ENCODE results near the gene INPP5A.

INPP5A gene

GRCh38 chr10:132724446-132724845 is 186.9 kb downstream of the INPP5A start:
- WGBS (ENCODE audit: extremely low coverage, insufficient coverage, insufficient read length) = no CpG with 5 or more reads among the region's 9 CpGs
- H3K27ac ChIP-seq (ENCODE audit: low read depth, low read length) = no peak overlapping the region
- H3K9ac ChIP-seq (ENCODE audit: low read length) = no peak overlapping the region
- no peak overlapping the region for H3K14ac ChIP-seq (ENCODE audit: low read length)
- H3K9me3 ChIP-seq (ENCODE audit: insufficient read depth, low read depth, low read length) = peaks cover 7% of the 10 kb centered on the region
- no peak overlapping the region for H2BK5ac ChIP-seq (ENCODE audit: low read depth, low read length, poor library complexity)
- no peaks in the 10 kb centered on the region for H3K27me3 ChIP-seq (ENCODE audit: insufficient read depth, low read length)
- H3K36me3 ChIP-seq (ENCODE audit: control insufficient read depth in 1 of 2, insufficient read depth in 2 of 2, low read length in 2 of 2) = peaks cover 15 to 18% of the 10 kb centered on the region in 2 experiments
- H4K8ac ChIP-seq (ENCODE audit: low read depth, low read length) = no peak overlapping the region
- no peak overlapping the region for H3K4me2 ChIP-seq (ENCODE audit: low read length)
- no peak overlapping the region for H4K12ac ChIP-seq (ENCODE audit: low read depth, low read length)
- H3K4ac ChIP-seq (ENCODE audit: low read depth, low read length) = no peak overlapping the region
- H2BK12ac ChIP-seq (ENCODE audit: low read length) = no peak overlapping the region
- H2AFZ ChIP-seq (ENCODE audit: insufficient read depth, low read length, poor library complexity) = no peak overlapping the region
- no peak overlapping the region for H3K4me3 ChIP-seq (ENCODE audit: low read depth, low read length)
- H4K91ac ChIP-seq (ENCODE audit: low read depth, low read length) = no peak overlapping the region
- DNase-seq = no peak
- no peak overlapping the region for H3K23ac ChIP-seq (ENCODE audit: low read length)
- H3K18ac ChIP-seq (ENCODE audit: low read length) = no peak overlapping the region
- H2BK120ac ChIP-seq (ENCODE audit: insufficient read depth, low read length, poor library complexity) = no peak overlapping the region
- no peaks in the 10 kb centered on the region for H3K79me1 ChIP-seq (ENCODE audit: low read length)
- no peak overlapping the region for H2AK5ac ChIP-seq (ENCODE audit: low read length)
- no peaks in the 10 kb centered on the region for H3K79me2 ChIP-seq (ENCODE audit: control insufficient read depth, insufficient read depth, low read length, poor library complexity)
- H3K4me1 ChIP-seq (ENCODE audit: control insufficient read depth in 1 of 2, insufficient read depth in 2 of 2, low read length in 2 of 2) = peaks cover 0 to 4% of the 10 kb centered on the region in 2 experiments

- no peaks in the 10 kb centered on the region for H3K79me1 ChIP-seq (ENCODE audit: low read length)
- no peak overlapping the region for H3K4me3 ChIP-seq (ENCODE audit: low read depth, low read length)
- H2BK120ac ChIP-seq (ENCODE audit: insufficient read depth, low read length, poor library complexity) = no peak overlapping the region
- no peak overlapping the region for H3K9ac ChIP-seq (ENCODE audit: low read length)
- H3K4me2 ChIP-seq (ENCODE audit: low read length) = no peak overlapping the region
- H3K14ac ChIP-seq (ENCODE audit: low read length) = no peak overlapping the region
- H2BK5ac ChIP-seq (ENCODE audit: low read depth, low read length, poor library complexity) = no peak overlapping the region
- H3K27ac ChIP-seq (ENCODE audit: low read depth, low read length) = no peak overlapping the region
- H2AK5ac ChIP-seq (ENCODE audit: low read length) = no peak overlapping the region
- H3K23ac ChIP-seq (ENCODE audit: low read length) = no peak overlapping the region
- no CpG with 5 or more reads among the region's 16 CpGs for WGBS (ENCODE audit: extremely low coverage, insufficient coverage, insufficient read length)
- DNase-seq = no peak
- no peak overlapping the region for H4K12ac ChIP-seq (ENCODE audit: low read depth, low read length)
- no peak overlapping the region for H3K4ac ChIP-seq (ENCODE audit: low read depth, low read length)
- H3K18ac ChIP-seq (ENCODE audit: low read length) = no peak overlapping the region
- no peak overlapping the region for H4K8ac ChIP-seq (ENCODE audit: low read depth, low read length)
- H3K4me1 ChIP-seq (ENCODE audit: control insufficient read depth in 1 of 2, insufficient read depth in 2 of 2, low read length in 2 of 2) = peaks cover 0 to 4% of the 10 kb centered on the region in 2 experiments
- H3K36me3 ChIP-seq (ENCODE audit: control insufficient read depth in 1 of 2, insufficient read depth in 2 of 2, low read length in 2 of 2) = peaks cover 15 to 18% of the 10 kb centered on the region in 2 experiments
- no peak overlapping the region for H4K91ac ChIP-seq (ENCODE audit: low read depth, low read length)
- H2AFZ ChIP-seq (ENCODE audit: insufficient read depth, low read length, poor library complexity) = no peak overlapping the region
- H2BK12ac ChIP-seq (ENCODE audit: low read length) = no peak overlapping the region
- H3K27me3 ChIP-seq (ENCODE audit: insufficient read depth, low read length) = no peaks in the 10 kb centered on the region
- H3K9me3 ChIP-seq (ENCODE audit: insufficient read depth, low read depth, low read length) = peaks cover 7% of the 10 kb centered on the region
- no peaks in the 10 kb centered on the region for H3K79me2 ChIP-seq (ENCODE audit: control insufficient read depth, insufficient read depth, low read length, poor library complexity)
Measured at GRCh38 chr10:132725202-132725601, 187.6 kb downstream of the INPP5A start.

GRCh38 chr10:132726194-132726593 is 188.6 kb downstream of the INPP5A start:
- WGBS (ENCODE audit: extremely low coverage, insufficient coverage, insufficient read length) = no CpG with 5 or more reads among the region's 21 CpGs
- no peak overlapping the region for H2AK5ac ChIP-seq (ENCODE audit: low read length)

GRCh38 chr10:132726951-132727350 is 189.4 kb downstream of the INPP5A start:
- Histone ChIP-seq H3K27ac (ENCODE audit: low read depth, low read length) (no peak overlapping the region), H2AFZ (ENCODE audit: insufficient read depth, low read length, poor library complexity) (no peak overlapping the region), H3K4me2 (ENCODE audit: low read length) (no peak overlapping the region), H3K9me3 (ENCODE audit: insufficient read depth, low read depth, low read length) (peaks cover 7% of the 10 kb centered on the region), H3K14ac (ENCODE audit: low read length) (no peak overlapping the region), H3K27me3 (ENCODE audit: insufficient read depth, low read length) (no peaks in the 10 kb centered on the region), H4K12ac (ENCODE audit: low read depth, low read length) (no peak overlapping the region), H3K79me2 (ENCODE audit: control insufficient read depth, insufficient read depth, low read length, poor library complexity) (no peaks in the 10 kb centered on the region), H4K91ac (ENCODE audit: low read depth, low read length) (no peak overlapping the region), H4K8ac (ENCODE audit: low read depth, low read length) (no peak overlapping the region), H2BK5ac (ENCODE audit: low read depth, low read length, poor library complexity) (no peak overlapping the region), H3K18ac (ENCODE audit: low read length) (no peak overlapping the region), H3K79me1 (ENCODE audit: low read length) (no peaks in the 10 kb centered on the region), H3K4me3 (ENCODE audit: low read depth, low read length) (no peak overlapping the region), H3K9ac (ENCODE audit: low read length) (no peak overlapping the region), H2BK120ac (ENCODE audit: insufficient read depth, low read length, poor library complexity) (no peak overlapping the region), H3K4me1 (ENCODE audit: control insufficient read depth in 1 of 2, insufficient read depth in 2 of 2, low read length in 2 of 2) (peaks cover 0 to 4% of the 10 kb centered on the region in 2 experiments), H3K4ac (ENCODE audit: low read depth, low read length) (no peak overlapping the region), H3K23ac (ENCODE audit: low read length) (no peak overlapping the region), H2AK5ac (ENCODE audit: low read length) (no peak overlapping the region), H3K36me3 (ENCODE audit: control insufficient read depth in 1 of 2, insufficient read depth in 2 of 2, low read length in 2 of 2) (peaks cover 15 to 18% of the 10 kb centered on the region in 2 experiments), H2BK12ac (ENCODE audit: low read length) (no peak overlapping the region)
- no CpG with 5 or more reads among the region's 19 CpGs for WGBS (ENCODE audit: extremely low coverage, insufficient coverage, insufficient read length)
- DNase-seq = no peak

More at GRCh38 chr10:132726194-132726593, 188.6 kb downstream of the INPP5A start:
- Histone ChIP-seq H3K27ac (ENCODE audit: low read depth, low read length) (no peak overlapping the region), H3K4ac (ENCODE audit: low read depth, low read length) (no peak overlapping the region), H3K9ac (ENCODE audit: low read length) (no peak overlapping the region), H3K79me1 (ENCODE audit: low read length) (no peaks in the 10 kb centered on the region), H2AFZ (ENCODE audit: insufficient read depth, low read length, poor library complexity) (no peak overlapping the region), H4K91ac (ENCODE audit: low read depth, low read length) (no peak overlapping the region), H3K4me1 (ENCODE audit: control insufficient read depth in 1 of 2, insufficient read depth in 2 of 2, low read length in 2 of 2) (peaks cover 0 to 4% of the 10 kb centered on the region in 2 experiments), H3K18ac (ENCODE audit: low read length) (no peak overlapping the region), H2BK5ac (ENCODE audit: low read depth, low read length, poor library complexity) (no peak overlapping the region), H2BK12ac (ENCODE audit: low read length) (no peak overlapping the region), H3K4me3 (ENCODE audit: low read depth, low read length) (no peak overlapping the region), H4K12ac (ENCODE audit: low read depth, low read length) (no peak overlapping the region), H3K79me2 (ENCODE audit: control insufficient read depth, insufficient read depth, low read length, poor library complexity) (no peaks in the 10 kb centered on the region), H3K36me3 (ENCODE audit: control insufficient read depth in 1 of 2, insufficient read depth in 2 of 2, low read length in 2 of 2) (peaks cover 15 to 18% of the 10 kb centered on the region in 2 experiments), H3K27me3 (ENCODE audit: insufficient read depth, low read length) (no peaks in the 10 kb centered on the region), H3K23ac (ENCODE audit: low read length) (no peak overlapping the region), H3K9me3 (ENCODE audit: insufficient read depth, low read depth, low read length) (peaks cover 7% of the 10 kb centered on the region), H4K8ac (ENCODE audit: low read depth, low read length) (no peak overlapping the region), H3K14ac (ENCODE audit: low read length) (no peak overlapping the region), H2BK120ac (ENCODE audit: insufficient read depth, low read length, poor library complexity) (no peak overlapping the region), H3K4me2 (ENCODE audit: low read length) (no peak overlapping the region)
- no peak for DNase-seq
